GM03348 (cell line): ENCODE measurements around the gene CORIN.

Experiments used
- DNase-seq: peaks from one replicate; pipeline ENCODE4 v3.0.0; 2012; ENCODE audit warnings: low spot score

Gene CORIN

GRCh38 chr4:47835494-47835893 lies 2.4 kb downstream of the CORIN start:
- no peak for DNase-seq

- no peak for DNase-seq
Measured at GRCh38 chr4:47831026-47831679, 6.7 kb downstream of the CORIN start.

- no peak for DNase-seq
Measured at GRCh38 chr4:47830265-47831025, 7.4 kb downstream of the CORIN start.

GRCh38 chr4:47829438-47829837 lies 8.4 kb downstream of the CORIN start:
- DNase-seq = no peak

- no peak for DNase-seq
Measured at GRCh38 chr4:47827343-47828047, 10.4 kb downstream of the CORIN start.

- DNase-seq = no peak
Measured at GRCh38 chr4:47824840-47825239, 13.0 kb downstream of the CORIN start.

GRCh38 chr4:47819178-47819577 lies 18.7 kb downstream of the CORIN start:
- no peak for DNase-seq

GRCh38 chr4:47817275-47817674 lies 20.6 kb downstream of the CORIN start:
- DNase-seq = no peak

GRCh38 chr4:47816748-47817147 lies 21.1 kb downstream of the CORIN start:
- DNase-seq = no peak

- DNase-seq = peak; percentile 31
Measured at GRCh38 chr4:47814618-47815295, 23.1 kb downstream of the CORIN start.

GRCh38 chr4:47809654-47810203 lies 28.1 kb downstream of the CORIN start:
- no peak for DNase-seq

GRCh38 chr4:47804598-47804997 lies 33.3 kb downstream of the CORIN start:
- DNase-seq = no peak

GRCh38 chr4:47801481-47802002 lies 36.3 kb downstream of the CORIN start:
- DNase-seq = no peak

GRCh38 chr4:47798165-47798564 lies 39.7 kb downstream of the CORIN start:
- DNase-seq = no peak

- no peak for DNase-seq
Measured at GRCh38 chr4:47791965-47792364, 45.9 kb downstream of the CORIN start.

GRCh38 chr4:47790105-47790504 lies 47.8 kb downstream of the CORIN start:
- no peak for DNase-seq

- no peak for DNase-seq
Measured at GRCh38 chr4:47788126-47788525, 49.7 kb downstream of the CORIN start.

- no peak for DNase-seq
Measured at GRCh38 chr4:47786958-47787370, 50.9 kb downstream of the CORIN start.

GRCh38 chr4:47785153-47785552 lies 52.7 kb downstream of the CORIN start:
- no peak for DNase-seq

- DNase-seq = no peak
Measured at GRCh38 chr4:47784222-47784621, 53.6 kb downstream of the CORIN start.

GRCh38 chr4:47776353-47776752 lies 61.5 kb downstream of the CORIN start:
- no peak for DNase-seq

GRCh38 chr4:47774079-47774478 lies 63.8 kb downstream of the CORIN start:
- no peak for DNase-seq
